Astrocyte of the hippocampus (primary cell): Measurements from ENCODE around the gene ZNF358.

ENCODE experiments used
- DNase-seq: peaks from one replicate; pipeline ENCODE4 v3.0.0; 2011; ENCODE audit warnings: low read depth, low spot score

The ZNF358 gene

GRCh38 chr19:7556696-7557315, 40.9 kb downstream of the ZNF358 start:
- no peak for DNase-seq

GRCh38 chr19:7558667-7559066, 42.8 kb downstream of the ZNF358 start:
- no peak for DNase-seq

GRCh38 chr19:7559102-7559501, 43.2 kb downstream of the ZNF358 start:
- no peak for DNase-seq

GRCh38 chr19:7560255-7560654, 44.4 kb downstream of the ZNF358 start:
- no peak for DNase-seq

GRCh38 chr19:7561325-7561724, 45.4 kb downstream of the ZNF358 start:
- DNase-seq, result no peak

GRCh38 chr19:7562646-7563393, 46.9 kb downstream of the ZNF358 start:
- DNase-seq, result peak; percentile 18

GRCh38 chr19:7564866-7565265, 49.0 kb downstream of the ZNF358 start:
- no peak for DNase-seq

- DNase-seq, result no peak
Observed at GRCh38 chr19:7565332-7565731, 49.4 kb downstream of the ZNF358 start.
